ENCODE measurements around the gene GRAMD2B. TPM values are rescaled to one million over a fixed set of nuclear protein-coding genes. Genes with fewer than 3 reads are reported as not detected.

The GRAMD2B gene
- total RNA-seq, 2 experiments from 2014 or later, result 9.3 to 10.1 TPM

DNA sequence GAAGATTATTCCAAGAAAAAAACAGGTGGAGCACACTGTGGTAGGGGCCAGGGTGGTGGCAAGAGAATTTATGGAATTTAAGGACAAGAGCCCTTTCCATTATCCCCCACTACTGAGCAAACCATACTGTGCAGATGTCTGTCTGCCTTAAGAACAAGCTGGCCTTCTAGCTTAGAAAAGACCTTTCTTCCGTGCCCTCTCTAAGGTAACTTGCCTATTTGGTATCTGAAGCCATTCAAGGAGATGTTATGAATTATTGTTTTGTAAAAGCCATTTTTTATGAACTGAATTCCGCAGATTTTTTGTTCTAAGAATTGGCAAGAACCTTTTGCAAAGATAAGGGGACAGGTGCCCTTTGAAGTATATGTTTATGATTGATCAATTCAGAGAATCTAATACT, 20.9 kb downstream of the GRAMD2B start:
- POLR2A ChIA-PET, result no interaction called here
- CTCF ChIA-PET, result interaction anchor here (0.7 kb wide), 1 partner anchor 37 kb away, joined by 3 read pairs; no protein-coding TSS in a partner anchor

- CTCF ChIA-PET, result interaction anchor here (1.2 to 1.5 kb wide), 2 partner anchors 10 to 22 kb away, joined by 3 to 7 read pairs; partner anchors contain the start of gene GRAMD2B
Measured at GRCh38 chr5:126445502-126446174, 22.4 kb downstream of the GRAMD2B start.

GRCh38 chr5:126446498-126447224, 23.5 kb downstream of the GRAMD2B start:
- CTCF ChIA-PET, result interaction anchor here (0.6 to 1.5 kb wide), 2 partner anchors 23 to 305 kb away, joined by 3 to 7 read pairs; partner anchors contain the start of gene GRAMD2B

More at GRCh38 chr5:126445502-126446174, 22.4 kb downstream of the GRAMD2B start:
- POLR2A ChIA-PET, result interaction anchor here (0.6 to 1.5 kb wide), 5 partner anchors 7 to 1126 kb away, joined by 3 to 11 read pairs (median 5); partner anchors contain the start of gene GRAMD2B

GRCh38 chr5:126448720-126449119, 25.5 kb downstream of the GRAMD2B start:
- ChIA-PET POLR2A (interaction anchor here (1.6 to 2.8 kb wide), 2 partner anchors 11 to 25 kb away, joined by 6 to 13 read pairs; partner anchors contain the start of gene GRAMD2B), CTCF (no interaction called here)

More at GRCh38 chr5:126446498-126447224, 23.5 kb downstream of the GRAMD2B start:
- POLR2A ChIA-PET, result interaction anchor here (0.6 to 1.5 kb wide), 5 partner anchors 8 to 1125 kb away, joined by 3 to 11 read pairs (median 5); partner anchors contain the start of gene GRAMD2B

DNA sequence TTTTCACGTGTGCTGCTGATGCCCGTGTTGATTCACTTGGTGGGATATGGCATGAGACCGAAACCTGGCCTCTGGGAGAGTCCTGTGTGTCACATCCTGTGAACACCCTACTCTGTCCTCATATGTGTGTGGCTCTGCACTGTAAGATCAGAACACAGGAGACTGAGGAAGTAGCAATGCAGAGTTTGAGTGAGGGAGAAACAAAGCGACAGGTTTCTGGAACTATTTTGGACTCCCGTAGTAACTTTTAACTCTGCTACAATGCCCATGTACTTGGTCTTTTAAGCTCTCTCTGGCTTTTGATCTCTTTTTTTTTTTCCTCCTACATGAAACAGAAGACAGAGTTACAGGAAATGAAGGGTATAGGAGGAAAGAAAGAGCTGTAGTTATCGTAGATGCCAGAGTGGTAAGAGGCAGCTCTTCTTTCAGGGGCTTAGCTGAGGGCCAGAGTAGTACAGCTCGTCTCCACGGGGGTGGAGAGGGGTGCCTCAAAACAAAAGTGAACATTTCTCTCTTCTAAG, 26.6 kb downstream of the GRAMD2B start:
- POLR2A ChIA-PET, result interaction anchor here (1.6 to 2.8 kb wide), 2 partner anchors 12 to 26 kb away, joined by 6 to 13 read pairs; partner anchors contain the start of gene GRAMD2B
- CTCF ChIA-PET, result interaction anchor here (0.8 to 1.7 kb wide), 3 partner anchors 11 to 159 kb away, joined by 3 to 4 read pairs (median 3); partner anchors contain the start of gene GRAMD2B

DNA sequence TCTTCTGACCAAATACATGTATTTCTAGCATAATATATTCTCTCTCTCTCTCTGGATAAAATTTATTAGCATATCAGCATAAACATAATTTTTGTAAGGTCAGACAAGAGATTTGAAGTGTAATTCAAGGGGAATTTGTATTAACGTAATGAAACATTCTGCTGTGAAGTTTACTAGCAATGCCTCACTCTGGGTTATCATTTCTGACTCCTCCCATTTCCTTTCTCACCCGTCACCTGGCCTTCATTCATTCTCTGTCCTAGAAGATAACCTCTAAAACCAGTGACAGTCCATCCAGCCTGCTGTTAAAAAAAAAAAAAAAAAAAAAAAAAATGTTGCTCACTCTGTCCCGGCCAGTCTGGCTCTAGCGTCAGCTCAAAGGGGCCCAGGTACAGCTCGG, 27.1 kb downstream of the GRAMD2B start:
- ChIA-PET CTCF (interaction anchor here (0.7 to 1.7 kb wide), 3 partner anchors 12 to 157 kb away, joined by 3 to 4 read pairs (median 4); partner anchors contain the start of gene GRAMD2B), POLR2A (interaction anchor here (0.6 to 2.8 kb wide), 3 partner anchors 12 to 28 kb away, joined by 5 to 13 read pairs (median 6); partner anchors contain the start of gene GRAMD2B)

DNA sequence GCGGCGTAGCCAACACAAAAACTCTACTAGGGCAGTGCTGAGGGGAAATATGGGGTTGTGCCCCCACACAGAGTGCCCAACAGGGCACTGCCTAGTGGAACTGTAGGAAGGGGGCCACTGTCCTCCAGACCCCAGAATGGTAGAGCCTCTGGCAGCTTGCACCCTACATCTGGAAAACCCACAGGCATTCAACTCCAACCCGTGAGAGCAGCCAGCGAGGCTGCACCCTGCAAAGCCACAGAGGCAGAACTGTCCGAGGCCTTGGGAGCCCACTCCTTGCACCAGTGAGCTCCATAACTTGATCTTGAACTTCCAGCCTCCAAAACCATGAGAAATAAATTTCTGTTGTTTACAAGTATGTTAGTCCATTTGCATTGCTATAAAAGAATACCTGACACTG, 27.7 kb downstream of the GRAMD2B start:
- ChIA-PET POLR2A (interaction anchor here (0.6 kb wide), 1 partner anchor 29 kb away, joined by 5 read pairs; no protein-coding TSS in a partner anchor), CTCF (interaction anchor here (0.7 to 1.7 kb wide), 3 partner anchors 12 to 156 kb away, joined by 3 to 4 read pairs (median 4); partner anchors contain the start of gene GRAMD2B)

DNA sequence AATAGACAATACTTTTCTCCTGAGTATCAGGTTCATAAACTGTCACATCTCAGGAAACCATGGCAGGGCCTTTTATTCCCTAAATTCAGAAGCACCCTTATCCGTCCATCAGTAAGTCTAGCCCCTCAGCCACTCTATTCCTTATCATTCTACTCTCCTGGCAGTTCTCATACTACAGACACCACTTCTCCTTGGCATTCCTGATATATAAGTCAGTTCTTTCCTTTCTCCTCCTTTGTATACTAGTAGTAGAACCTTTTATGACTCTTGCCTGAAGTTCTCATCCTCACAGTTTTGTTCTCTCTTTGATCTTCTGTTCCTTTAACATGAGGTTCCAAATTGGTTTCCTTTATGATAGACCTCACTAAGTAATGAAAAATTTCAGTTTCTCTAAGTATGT, 29.3 kb downstream of the GRAMD2B start:
- ChIA-PET POLR2A (no interaction called here), CTCF (no interaction called here)

- POLR2A ChIA-PET, result no interaction called here
- CTCF ChIA-PET, result no interaction called here
Measured at GRCh38 chr5:126454081-126454480, 30.9 kb downstream of the GRAMD2B start.

- ChIA-PET CTCF (interaction anchor here (1.3 kb wide), 1 partner anchor 9 kb away, joined by 3 read pairs; no protein-coding TSS in a partner anchor), POLR2A (no interaction called here)
Measured at GRCh38 chr5:126454535-126454934, 31.3 kb downstream of the GRAMD2B start.

DNA sequence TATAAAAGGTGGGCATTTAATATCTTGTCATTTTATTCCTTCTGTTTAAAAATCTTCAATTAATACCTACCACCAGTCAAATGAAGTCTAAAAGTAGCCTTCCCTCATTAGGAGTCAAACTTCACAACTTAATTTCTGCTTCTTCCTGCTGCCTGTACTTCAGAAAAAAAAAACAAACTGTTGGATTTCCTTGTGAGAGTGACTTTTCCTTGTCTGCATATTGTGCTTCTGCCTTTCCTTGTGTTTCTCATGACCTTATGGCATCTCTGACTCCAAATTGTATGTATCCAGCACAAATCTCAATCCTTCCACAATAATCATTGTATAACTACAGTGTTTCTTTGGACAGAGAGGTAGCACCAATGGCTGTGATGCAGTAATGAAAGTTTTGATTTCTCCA, 32.1 kb downstream of the GRAMD2B start:
- ChIA-PET CTCF (interaction anchor here (1.3 kb wide), 1 partner anchor 10 kb away, joined by 3 read pairs; no protein-coding TSS in a partner anchor), POLR2A (no interaction called here)

DNA sequence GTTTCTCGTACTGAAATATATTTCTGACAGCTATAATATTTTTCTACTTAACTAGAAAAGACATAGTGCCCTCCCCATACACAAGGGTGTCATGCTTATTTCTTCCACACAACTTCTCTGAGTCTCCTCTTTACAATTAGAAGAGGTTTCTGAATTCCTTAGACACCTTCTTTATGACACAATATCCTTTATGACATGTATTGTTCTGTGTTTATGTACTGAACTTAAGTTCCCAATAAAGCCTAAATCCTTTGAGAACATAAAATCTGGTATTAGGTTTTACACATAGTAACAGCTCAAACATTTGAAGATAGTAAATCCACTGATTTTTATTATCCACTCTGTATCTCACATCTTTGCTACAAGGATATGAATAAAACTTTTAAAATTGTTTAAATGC, 32.5 kb downstream of the GRAMD2B start:
- ChIA-PET POLR2A (no interaction called here), CTCF (interaction anchor here (1.3 kb wide), 1 partner anchor 10 kb away, joined by 3 read pairs; no protein-coding TSS in a partner anchor)

DNA sequence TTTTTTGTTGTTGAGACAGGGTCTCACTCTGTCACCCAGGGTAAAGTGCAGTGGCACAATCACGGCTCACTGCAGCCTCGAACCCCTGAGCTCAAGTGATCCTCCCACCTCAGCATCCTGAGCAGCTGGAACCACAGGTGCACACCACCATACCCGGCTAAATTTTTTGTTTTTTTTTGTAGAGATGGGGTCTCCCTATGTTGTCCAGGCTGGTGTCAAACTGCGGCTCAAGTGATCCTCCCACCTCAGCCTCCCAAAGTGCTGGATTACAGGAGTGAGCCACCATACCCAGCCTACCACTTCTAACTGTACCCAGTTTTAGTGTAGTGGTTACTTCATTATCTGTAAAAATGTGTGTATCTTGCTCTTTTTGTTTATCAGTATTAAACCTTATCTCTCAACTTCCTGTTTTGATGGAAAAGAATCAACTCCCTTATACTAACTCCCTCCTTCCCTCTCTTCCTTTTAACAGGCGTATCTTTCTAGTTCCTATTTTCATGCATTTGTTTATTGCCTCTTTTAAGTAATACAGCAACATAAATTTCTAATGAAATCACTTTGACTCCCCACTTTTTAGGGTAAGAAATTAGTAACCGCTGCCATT, 33.1 kb downstream of the GRAMD2B start:
- CTCF ChIA-PET, result no interaction called here
- POLR2A ChIA-PET, result no interaction called here

- ChIA-PET POLR2A (no interaction called here), CTCF (no interaction called here)
Measured at GRCh38 chr5:126460459-126460858, 37.2 kb downstream of the GRAMD2B start.

DNA sequence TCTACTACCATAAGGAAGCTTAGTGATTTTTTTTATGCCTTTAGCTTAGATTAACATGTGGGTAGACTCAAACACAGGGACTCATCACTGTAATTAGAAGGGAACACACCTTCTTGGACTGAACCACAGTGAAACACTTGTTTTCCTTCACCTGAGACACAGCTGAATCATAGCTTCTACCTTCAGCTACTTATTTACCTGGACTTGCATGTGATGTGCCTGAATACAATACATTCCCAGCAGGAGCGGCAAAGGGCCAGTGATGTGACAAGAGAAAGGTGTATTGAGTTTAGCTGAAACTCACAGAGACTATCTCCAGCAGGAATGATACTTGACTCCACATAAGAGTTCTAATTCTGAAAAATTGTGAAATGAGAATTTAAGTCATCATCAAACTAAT, 37.8 kb downstream of the GRAMD2B start:
- ChIA-PET CTCF (no interaction called here), POLR2A (no interaction called here)

DNA sequence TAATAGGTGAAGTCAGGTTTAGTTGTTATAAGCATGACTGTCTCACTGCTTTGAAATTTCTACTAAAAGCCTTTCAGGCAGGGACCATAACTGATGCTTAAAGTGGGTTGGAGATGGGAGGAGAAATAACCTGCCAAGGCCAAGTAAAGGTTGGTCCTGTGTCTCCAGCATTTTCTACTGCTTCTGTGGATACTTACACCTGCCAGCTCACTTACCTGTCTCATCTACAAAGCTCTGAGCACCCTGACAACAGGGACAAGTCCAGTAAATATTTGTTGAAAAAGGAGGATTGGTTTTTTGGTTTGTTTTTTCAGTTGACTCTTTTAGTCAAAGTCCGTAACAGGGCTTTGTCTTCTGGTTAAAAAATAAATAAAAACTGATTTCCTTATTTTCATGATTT, 38.6 kb downstream of the GRAMD2B start:
- ChIA-PET POLR2A (no interaction called here), CTCF (no interaction called here)

- CTCF ChIA-PET, result no interaction called here
- POLR2A ChIA-PET, result no interaction called here
Measured at GRCh38 chr5:126462239-126463014, 39.2 kb downstream of the GRAMD2B start.

DNA sequence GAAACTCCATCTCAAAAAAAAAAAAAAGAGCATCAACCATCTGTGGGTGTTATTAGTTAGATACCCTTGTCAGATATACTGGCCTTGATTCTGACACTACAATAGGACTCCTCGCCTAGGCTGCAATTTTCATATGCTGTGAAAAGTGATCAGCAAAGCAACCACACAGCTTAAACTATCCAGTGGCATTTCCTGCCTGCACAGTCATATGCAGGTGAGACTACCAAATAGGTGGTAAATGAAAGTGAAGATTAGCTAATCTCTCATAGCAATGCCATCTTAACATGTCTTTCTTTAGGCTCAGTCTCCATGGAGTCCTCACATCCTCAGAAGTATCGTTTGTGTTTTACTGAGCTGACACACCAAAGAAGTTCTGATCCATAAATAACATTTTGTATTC, 40.8 kb downstream of the GRAMD2B start:
- POLR2A ChIA-PET, result no interaction called here
- CTCF ChIA-PET, result no interaction called here

DNA sequence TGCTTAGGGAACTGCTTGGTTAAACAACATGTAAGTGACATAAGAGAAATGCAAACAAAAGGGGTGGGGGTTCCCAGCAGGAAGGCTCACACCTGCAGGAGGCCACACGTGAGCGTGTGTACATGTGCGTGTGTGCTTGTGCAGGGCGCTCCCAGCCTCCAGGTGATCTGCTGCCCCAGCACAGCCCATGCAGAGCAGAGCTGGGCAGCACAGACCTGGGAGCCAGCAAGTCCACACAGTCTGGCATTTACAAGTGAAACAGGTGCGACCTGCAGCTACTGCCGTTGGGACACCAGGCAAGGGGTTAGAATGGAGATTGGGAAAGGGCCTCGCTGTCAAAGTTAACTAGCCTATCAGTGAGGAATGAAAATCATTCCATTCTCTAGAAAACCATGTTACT, 41.8 kb downstream of the GRAMD2B start:
- ChIA-PET CTCF (interaction anchor here (1.4 kb wide), 1 partner anchor 11 kb away, joined by 5 read pairs; no protein-coding TSS in a partner anchor), POLR2A (no interaction called here)

All from activated CD8-positive, alpha-beta memory T cell treated with anti-CD3 and anti-CD28 coated beads for 36 hours (primary cell).